ENCODE measurements around the gene TTBK2. TPM values are rescaled to one million over a fixed set of nuclear protein-coding genes. Genes with fewer than 3 reads are reported as not detected.
A peak's percentile ranks its signal among the peaks of the same experiment; 100 is the strongest.

TTBK2 gene
- total RNA-seq, 1 donor from 2014 or later, result 7.9 TPM

GRCh38 chr15:42730135-42730534, 190.4 kb downstream of the TTBK2 start:
- FAIRE-seq, result no peak
- TF ChIP-seq CTCF (IDR thresholded peaks at IDR 0.05; ENCODE audit: insufficient read depth, low read length, severe bottlenecking), result no peak
- Histone ChIP-seq H3K4me3 (ENCODE audit: low read depth, low read length) (no peak overlapping the region), H3K36me3 (ENCODE audit: control insufficient read depth, insufficient read depth, low read length) (peaks cover 32% of the 10 kb centered on the region), H3K27me3 (ENCODE audit: control insufficient read depth, insufficient read depth, low read length) (no peaks in the 10 kb centered on the region)
- DNase-seq (ENCODE audit: low read depth), result no peak

- Histone ChIP-seq H3K36me3 (ENCODE audit: control insufficient read depth, insufficient read depth, low read length) (peaks cover 32% of the 10 kb centered on the region), H3K27me3 (ENCODE audit: control insufficient read depth, insufficient read depth, low read length) (no peaks in the 10 kb centered on the region), H3K4me3 (ENCODE audit: low read depth, low read length) (no peak overlapping the region)
- no peak for DNase-seq (ENCODE audit: low read depth)
- TF ChIP-seq CTCF (IDR thresholded peaks at IDR 0.05; ENCODE audit: insufficient read depth, low read length, severe bottlenecking), result no peak
- FAIRE-seq, result no peak
These were observed 191.2 kb downstream of the TTBK2 start for GRCh38 chr15:42729409-42729808.

GRCh38 chr15:42728972-42729371, 191.6 kb downstream of the TTBK2 start:
- FAIRE-seq, result no peak
- no peak overlapping the region for H3K4me3 ChIP-seq (ENCODE audit: low read depth, low read length)
- no peak for DNase-seq (ENCODE audit: low read depth)
- H3K27me3 ChIP-seq (ENCODE audit: control insufficient read depth, insufficient read depth, low read length), result no peaks in the 10 kb centered on the region
- peaks cover 30% of the 10 kb centered on the region for H3K36me3 ChIP-seq (ENCODE audit: control insufficient read depth, insufficient read depth, low read length)
- no peak for TF ChIP-seq CTCF (IDR thresholded peaks at IDR 0.05; ENCODE audit: insufficient read depth, low read length, severe bottlenecking)

- peak; percentile 68 for FAIRE-seq
- no peak for TF ChIP-seq CTCF (IDR thresholded peaks at IDR 0.05; ENCODE audit: insufficient read depth, low read length, severe bottlenecking)
- H3K36me3 ChIP-seq (ENCODE audit: control insufficient read depth, insufficient read depth, low read length), result peaks cover 28% of the 10 kb centered on the region
These were observed 192.0 kb downstream of the TTBK2 start for GRCh38 chr15:42728560-42728959.

GRCh38 chr15:42727750-42728381, 192.7 kb downstream of the TTBK2 start:
- FAIRE-seq, result peak; percentile 68

More at GRCh38 chr15:42728560-42728959, 192.0 kb downstream of the TTBK2 start:
- H3K27me3 ChIP-seq (ENCODE audit: control insufficient read depth, insufficient read depth, low read length), result no peaks in the 10 kb centered on the region
- no peak overlapping the region for H3K4me3 ChIP-seq (ENCODE audit: low read depth, low read length)
- DNase-seq (ENCODE audit: low read depth), result no peak

More at GRCh38 chr15:42727750-42728381, 192.7 kb downstream of the TTBK2 start:
- no peak for DNase-seq (ENCODE audit: low read depth)
- Histone ChIP-seq H3K27me3 (ENCODE audit: control insufficient read depth, insufficient read depth, low read length) (no peaks in the 10 kb centered on the region), H3K36me3 (ENCODE audit: control insufficient read depth, insufficient read depth, low read length) (peaks cover 28% of the 10 kb centered on the region), H3K4me3 (ENCODE audit: low read depth, low read length) (no peak overlapping the region)
- no peak for TF ChIP-seq CTCF (IDR thresholded peaks at IDR 0.05; ENCODE audit: insufficient read depth, low read length, severe bottlenecking)
